ENCODE data around the gene TMEM242. TPM values are rescaled to one million over a fixed set of nuclear protein-coding genes. Genes with fewer than 3 reads are reported as not detected.
"Not testable (repeated sequence)": the region's sequence is repeated elsewhere in the genome, so short reads cannot be mapped to it uniquely, and the experiment has no call there.

TMEM242 gene
- polyA plus RNA-seq, 1 of the 3 experiments (the other 2 are of a cell fraction): 7.4 TPM

GRCh38 chr6:157313531-157314467 lies 9.5 kb downstream of the TMEM242 start:
- H3K9ac ChIP-seq: no peak overlapping the region
- H2AFZ ChIP-seq (ENCODE audit: low read depth): no peak overlapping the region
- 75% methylated on average over 29 of the region's 29 CpGs for WGBS (ENCODE audit: low lambda C conversion rate)
- ChIA-PET CTCF (interaction anchor here (0.9 to 1.8 kb wide), 25 partner anchors 10 to 820 kb away, joined by 3 to 54 read pairs (median 4); partner anchors contain the start of gene TMEM242), POLR2A (interaction anchor here (1.3 kb wide), 1 partner anchor 9 kb away, joined by 6 read pairs; the partner anchor contains the start of gene TMEM242)
- peaks cover 35% of the 10 kb centered on the region for H3F3A ChIP-seq (replicated peaks; ENCODE audit: insufficient read depth)
- no peaks in the 10 kb centered on the region for H3K27me3 ChIP-seq (ENCODE audit: insufficient read depth)
- H3K4me2 ChIP-seq: no peak overlapping the region
- H3K4me1 ChIP-seq (ENCODE audit: control insufficient read depth in 1 of 2, insufficient read depth in 2 of 2, low read depth in 1 of 2, low read length in 1 of 2): no peaks in the 10 kb centered on the region; a peak in 2 of 4 replicates
- H4K20me1 ChIP-seq (ENCODE audit: insufficient read depth): no peaks in the 10 kb centered on the region
- peaks cover 8% of the 10 kb centered on the region; the same call in 1 of the 2 replicates for H3K79me2 ChIP-seq (ENCODE audit: insufficient read depth)
- H3K9me3 ChIP-seq: no peaks in the 10 kb centered on the region
- TF ChIP-seq FOXM1 (IDR thresholded peaks at IDR 0.05; ENCODE audit: low read depth): no peak
- H3K27ac ChIP-seq (ENCODE audit: low read depth in 2 of 2, low read length in 1 of 2): no peak overlapping the region
- no peaks in the 10 kb centered on the region for H3K9me2 ChIP-seq
- no peak for DNase-seq
- no peak overlapping the region for H3K4me3 ChIP-seq (ENCODE audit: low read depth in 2 of 2, low read length in 1 of 2)
- H3K36me3 ChIP-seq (replicated peaks in 1 of 2; ENCODE audit: control insufficient read depth in 1 of 2, insufficient read depth in 2 of 2, low read length in 1 of 2): peaks cover 20 to 42% of the 10 kb centered on the region in 2 experiments

GRCh38 chr6:157312757-157313156 lies 10.6 kb downstream of the TMEM242 start:
- CTCF ChIA-PET: no interaction called here
- no peak for DNase-seq

GRCh38 chr6:157310693-157311092 lies 12.6 kb downstream of the TMEM242 start:
- H3F3A ChIP-seq (replicated peaks; ENCODE audit: insufficient read depth): peaks cover 16% of the 10 kb centered on the region
- H3K27ac ChIP-seq (ENCODE audit: low read depth in 2 of 2, low read length in 1 of 2); H3K9me3 ChIP-seq; POLR2A ChIA-PET; H3K9me2 ChIP-seq; H4K20me1 ChIP-seq (ENCODE audit: insufficient read depth); DNase-seq; H3K4me2 ChIP-seq; H3K9ac ChIP-seq; H3K27me3 ChIP-seq (ENCODE audit: insufficient read depth); H3K4me3 ChIP-seq (ENCODE audit: low read depth in 2 of 2, low read length in 1 of 2); H2AFZ ChIP-seq (ENCODE audit: low read depth); CTCF ChIA-PET: not testable (repeated sequence)
- H3K36me3 ChIP-seq (replicated peaks in 1 of 2; ENCODE audit: control insufficient read depth in 1 of 2, insufficient read depth in 2 of 2, low read length in 1 of 2): peaks cover 4 to 25% of the 10 kb centered on the region in 2 experiments
- peaks cover 0 to 13% of the 10 kb centered on the region in 2 experiments; a peak in 2 of 4 replicates for H3K4me1 ChIP-seq (ENCODE audit: control insufficient read depth in 1 of 2, insufficient read depth in 2 of 2, low read depth in 1 of 2, low read length in 1 of 2)
- WGBS (ENCODE audit: low lambda C conversion rate): 61% methylated on average over 4 of the region's 5 CpGs
- H3K79me2 ChIP-seq (ENCODE audit: insufficient read depth): peaks cover 20% of the 10 kb centered on the region

More at GRCh38 chr6:157312757-157313156, 10.6 kb downstream of the TMEM242 start:
- TF ChIP-seq MXI1 (IDR thresholded peaks at IDR 0.05; ENCODE audit: low read depth, low read length) (no peak), FOXM1 (IDR thresholded peaks at IDR 0.05; ENCODE audit: low read depth) (no peak), SIN3A (IDR thresholded peaks at IDR 0.05; ENCODE audit: borderline replicate concordance, low read depth, low read length) (no peak), JUND (IDR thresholded peaks at IDR 0.05) (no peak)
- peaks cover 11% of the 10 kb centered on the region for H3K79me2 ChIP-seq (ENCODE audit: insufficient read depth)
- no peak overlapping the region for H3K4me2 ChIP-seq
- no peak overlapping the region for H2AFZ ChIP-seq (ENCODE audit: low read depth)
- H3K9me2 ChIP-seq: no peaks in the 10 kb centered on the region
- H3K9me3 ChIP-seq: no peaks in the 10 kb centered on the region
- H4K20me1 ChIP-seq (ENCODE audit: insufficient read depth): no peaks in the 10 kb centered on the region
- POLR2A ChIA-PET: no interaction called here
- H3K9ac ChIP-seq: no peak overlapping the region
- no peak overlapping the region for H3K4me3 ChIP-seq (ENCODE audit: low read depth in 2 of 2, low read length in 1 of 2)
- H3K4me1 ChIP-seq (ENCODE audit: control insufficient read depth in 1 of 2, insufficient read depth in 2 of 2, low read depth in 1 of 2, low read length in 1 of 2): peaks cover 0 to 2% of the 10 kb centered on the region in 2 experiments; a peak in 2 of 4 replicates
- H3K27me3 ChIP-seq (ENCODE audit: insufficient read depth): no peaks in the 10 kb centered on the region
- H3K36me3 ChIP-seq (replicated peaks in 1 of 2; ENCODE audit: control insufficient read depth in 1 of 2, insufficient read depth in 2 of 2, low read length in 1 of 2): peaks cover 12 to 37% of the 10 kb centered on the region in 2 experiments
- 65% methylated on average over 9 of the region's 9 CpGs for WGBS (ENCODE audit: low lambda C conversion rate)
- H3F3A ChIP-seq (replicated peaks; ENCODE audit: insufficient read depth): peaks cover 29% of the 10 kb centered on the region
- no peak overlapping the region for H3K27ac ChIP-seq (ENCODE audit: low read depth in 2 of 2, low read length in 1 of 2)
